H1 (cell line): Measurements from ENCODE around the gene BLCAP. TPM values are rescaled to one million over a fixed set of nuclear protein-coding genes. Genes with fewer than 3 reads are reported as not detected.

Experiments used
- CTCF ChIA-PET: fragments of 300-600 bp; sonication (Branson Sonifier 250); formaldehyde crosslinking; loops from one replicate; lab custom pipeline; 2021; ENCODE audit not compliant: partially characterized antibody; lab: Charles Lee
- POLR2A ChIA-PET: fragments of 300-600 bp; sonication (Branson Sonifier 250); formaldehyde crosslinking; loops from one replicate; lab custom pipeline; 2021; ENCODE audit warnings: inconsistent platforms; ENCODE audit not compliant: partially characterized antibody; lab: Charles Lee
- DNase-seq, 2 experiments: peaks; one replicate each; pipeline versions ENCODE4 v3.0.0 to v3.0.0-alpha.2; 2010 to 2022; ENCODE audit warnings: low spot score in 2 of 2, low read depth in 1 of 2, mixed read lengths in 1 of 2
- FAIRE-seq: peaks from 2 replicates; lab custom pipeline; 2011; peaks lifted over from hg19 to GRCh38; lab: Jason Lieb, UNC
- H2AFZ ChIP-seq: 2 replicates; pipeline ENCODE4 v1.8.1; 2012; ENCODE audit warnings: low read length, inconsistent platforms
- H2AK5ac ChIP-seq: 2 replicates; pipeline ENCODE4 v1.6.1; 2013; ENCODE audit warnings: low read depth, low read length
- H2BK120ac ChIP-seq: replicated peaks from 2 replicates; pipeline ENCODE3; 2013; ENCODE audit warnings: low read depth, low read length, inconsistent platforms
- H2BK12ac ChIP-seq: 2 replicates; pipeline ENCODE4 v1.6.1; 2013; ENCODE audit warnings: low read depth, low read length
- H2BK15ac ChIP-seq: 2 replicates; pipeline ENCODE4 v1.6.1; 2013; ENCODE audit warnings: low read length
- H2BK20ac ChIP-seq: 2 replicates; pipeline ENCODE4 v1.6.1; 2013; ENCODE audit warnings: low read length
- H2BK5ac ChIP-seq: 2 replicates; pipeline ENCODE4 v1.6.1; 2013; ENCODE audit warnings: low read depth, low read length
- H3K14ac ChIP-seq: 2 replicates; pipeline ENCODE4 v1.6.1; 2013; ENCODE audit warnings: inconsistent platforms; ENCODE audit not compliant: insufficient read length
- H3K18ac ChIP-seq: 2 replicates; pipeline ENCODE4 v1.6.1; 2013; ENCODE audit warnings: low read length; ENCODE audit errors: extremely low read depth
- H3K23ac ChIP-seq: 2 replicates; pipeline ENCODE4 v1.6.1; 2013; ENCODE audit warnings: inconsistent platforms; ENCODE audit not compliant: insufficient read length
- H3K23me2 ChIP-seq: 2 replicates; pipeline ENCODE4 v1.6.1; 2013; ENCODE audit warnings: low read depth, low read length
- H3K27ac ChIP-seq: 2 replicates; pipeline ENCODE4 v1.6.1; 2011; ENCODE audit warnings: low read depth, low read length, inconsistent platforms
- H3K27me3 ChIP-seq, 4 experiments: replicated peaks in 1 of 4; 1 replicate in 1 of 4; 2 replicates in 3 of 4; pipeline versions ENCODE4 v1.6.1 to v1.8.1; 2011 to 2013; ENCODE audit warnings: low read length in 3 of 4, mild to moderate bottlenecking in 3 of 4, inconsistent platforms in 2 of 4, mixed read lengths in 2 of 4, moderate library complexity in 1 of 4; ENCODE audit not compliant: control insufficient read depth in 3 of 4, insufficient read depth in 3 of 4; ENCODE audit errors: extremely low read depth in 1 of 4
- H3K36me3 ChIP-seq, 4 experiments: 2 replicates each; pipeline versions ENCODE4 v1.6.1 to v1.8.1; 2011 to 2013; ENCODE audit warnings: mild to moderate bottlenecking in 4 of 4, low read length in 3 of 4, moderate library complexity in 2 of 4, control low read depth in 1 of 4, inconsistent platforms in 1 of 4; ENCODE audit not compliant: insufficient read depth in 4 of 4, control insufficient read depth in 2 of 4
- H3K4ac ChIP-seq: replicated peaks from 2 replicates; pipeline ENCODE3; 2013; ENCODE audit warnings: low read length, low read depth, mixed read lengths, inconsistent platforms; ENCODE audit not compliant: insufficient read length
- H3K4me1 ChIP-seq, 4 experiments: replicated peaks in 1 of 4; 1 replicate in 1 of 4; 2 replicates in 3 of 4; pipeline versions ENCODE4 v1.6.1 to v1.8.1; 2011 to 2013; ENCODE audit warnings: low read length in 3 of 4, inconsistent platforms in 2 of 4, mixed read lengths in 1 of 4; ENCODE audit not compliant: insufficient read depth in 4 of 4, control insufficient read depth in 3 of 4
- H3K4me2 ChIP-seq, 2 experiments: 2 replicates each; pipeline versions ENCODE4 v1.6.1 to v1.8.1; 2011 to 2013; ENCODE audit warnings: low read depth in 2 of 2, low read length in 2 of 2, control low read depth in 1 of 2, inconsistent platforms in 1 of 2, mild to moderate bottlenecking in 1 of 2; ENCODE audit not compliant: insufficient read depth in 1 of 2
- H3K4me3 ChIP-seq, 4 experiments: fragments of 200-600, 300-600 bp in 1 of 4; sonication (generic), shearing (Covaris generic), sonication (Bioruptor Twin) in 1 of 4; 2 replicates each; pipeline versions ENCODE4 v1.5.1 to v1.8.1; 2011 to 2016; ENCODE audit warnings: low read length in 4 of 4, low read depth in 3 of 4, control low read depth in 2 of 4, inconsistent platforms in 2 of 4, mild to moderate bottlenecking in 2 of 4, mixed read lengths in 1 of 4, moderate library complexity in 1 of 4; ENCODE audit not compliant: insufficient read depth in 2 of 4; ENCODE audit errors: extremely low read depth in 1 of 4
- H3K56ac ChIP-seq: replicated peaks from 2 replicates; pipeline ENCODE3; 2013; ENCODE audit warnings: low read depth, mild to moderate bottlenecking, mixed read lengths, low read length, inconsistent platforms; ENCODE audit not compliant: insufficient read length
- H3K79me1 ChIP-seq: 2 replicates; pipeline ENCODE4 v1.6.1; 2013; ENCODE audit warnings: low read depth, low read length, control low read depth
- H3K79me2 ChIP-seq, 2 experiments: 2 replicates each; pipeline versions ENCODE4 v1.6.1 to v1.8.1; 2012 to 2013; ENCODE audit warnings: low read length in 2 of 2, mild to moderate bottlenecking in 2 of 2, inconsistent platforms in 1 of 2; ENCODE audit not compliant: insufficient read depth in 2 of 2, control insufficient read depth in 1 of 2
- H3K9ac ChIP-seq, 4 experiments: replicated peaks in 1 of 4; 1 replicate in 1 of 4; 2 replicates in 3 of 4; pipeline versions ENCODE4 v1.6.1 to v1.8.1; 2011 to 2013; ENCODE audit warnings: low read depth in 3 of 4, low read length in 3 of 4, control low read depth in 2 of 4, mild to moderate bottlenecking in 2 of 4, moderate library complexity in 2 of 4, inconsistent platforms in 1 of 4; ENCODE audit errors: extremely low read depth in 1 of 4
- H3K9me3 ChIP-seq, 2 experiments: 2 replicates each; pipeline versions ENCODE4 v1.6.1 to v1.8.1; 2012 to 2013; ENCODE audit warnings: mild to moderate bottlenecking in 2 of 2, moderate library complexity in 2 of 2, control low read depth in 1 of 2, inconsistent platforms in 1 of 2, low read depth in 1 of 2, low read length in 1 of 2, mixed read lengths in 1 of 2; ENCODE audit not compliant: insufficient read depth in 2 of 2
- H4K20me1 ChIP-seq, 2 experiments: replicated peaks in 1 of 2; 2 replicates each; pipeline versions ENCODE3 to v1.8.1; 2011 to 2013; ENCODE audit warnings: inconsistent platforms in 2 of 2, low read length in 2 of 2, mild to moderate bottlenecking in 1 of 2; ENCODE audit not compliant: insufficient read depth in 2 of 2, control insufficient read depth in 1 of 2
- H4K5ac ChIP-seq: 2 replicates; pipeline ENCODE4 v1.6.1; 2013; ENCODE audit warnings: low read length, low read depth, mixed read lengths, inconsistent platforms; ENCODE audit not compliant: insufficient read length
- H4K8ac ChIP-seq: 2 replicates; pipeline ENCODE4 v1.8.0; 2013; ENCODE audit warnings: mild to moderate bottlenecking, moderate library complexity, low read length, inconsistent platforms; ENCODE audit not compliant: insufficient read depth; ENCODE audit errors: extremely low read depth
- H4K91ac ChIP-seq: replicated peaks from 2 replicates; pipeline ENCODE3; 2013; ENCODE audit warnings: low read length, mixed read lengths, inconsistent platforms; ENCODE audit not compliant: insufficient read length
- CBX8 ChIP-seq: fragments of 300-800, 300-1000 bp; sonication (generic); IDR thresholded peaks from 2 replicates; pipeline ENCODE4 v1.7.1; 2016; ENCODE audit warnings: low read depth, low read length, borderline replicate concordance
- WGBS, 2 experiments: shearing (Covaris generic) in 1 of 2; methylation state at CpG; one replicate each; pipeline versions ENCODE4 v1.1.6 to v1.1.7; 2013 to 2015; ENCODE audit warnings: low lambda C conversion rate in 2 of 2, mixed read lengths in 2 of 2, inconsistent platforms in 1 of 2, low coverage in 1 of 2, missing lambda C conversion rate in 1 of 2; ENCODE audit not compliant: insufficient replicate concordance in 2 of 2, insufficient coverage in 1 of 2, insufficient read length in 1 of 2; ENCODE audit errors: extremely low coverage in 1 of 2, missing lambda C conversion rate in 1 of 2; 5-methylcytosine and 5-hydroxymethylcytosine counted together
- polyA plus RNA-seq, 7 experiments: library from polyadenylated mRNA; depleted of rRNA in 3 of 7; stranded (reverse) in 5 of 7; unstranded in 2 of 7; fragments of >200 nt in 5 of 7; fragments of 200-250 nt in 2 of 7; gene quantifications; 1 replicate in 5 of 7; 2 replicates in 1 of 7; 4 replicates in 1 of 7; pipeline versions ENCODE4 v1.2.1 to v1.2.3, GENCODE V29; 2011 to 2013; ENCODE audit warnings: missing spikeins in 2 of 7, mixed read lengths in 2 of 7
- total RNA-seq: library from RNA; stranded (reverse); fragmentation: NEBNext Ultra II Directional; extraction: Animal tissue kit (Norgen Biotek cat#: 25700); gene quantifications from 2 replicates; pipeline ENCODE4 v1.2.1, GENCODE V29; 2021

Gene BLCAP
- total and polyA plus RNA-seq, 2 of the 8 experiments (the other 6 are each of a cell fraction or from before 2014, with no cell fraction given): 60.3 to 72.2 TPM

DNA sequence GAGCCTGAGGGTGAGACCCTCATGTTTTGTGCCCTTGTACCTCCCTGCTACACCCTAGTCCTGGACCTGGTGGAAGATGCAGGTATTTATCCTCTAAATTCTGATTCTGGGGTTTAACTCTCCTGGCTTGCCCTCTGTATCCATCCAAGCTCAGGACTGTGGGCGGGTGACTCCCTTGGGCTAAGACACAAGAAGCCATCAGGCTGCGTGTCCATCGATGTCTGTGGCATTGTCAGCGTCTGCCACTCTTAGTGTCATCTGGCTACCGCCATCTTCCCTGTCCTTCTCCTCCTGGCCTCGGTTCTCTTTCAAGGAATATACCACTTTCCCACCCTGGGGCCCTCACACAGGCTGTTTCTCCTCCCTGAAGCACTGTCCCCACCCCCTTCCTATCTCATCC, 28.9 kb upstream of the BLCAP start:
- Histone ChIP-seq H3K9ac (no peak overlapping the region), H3K9me3 (no peaks in the 10 kb centered on the region), H3K27ac (no peak overlapping the region), H3K23ac (no peak overlapping the region), H2BK5ac (no peak overlapping the region), H3K36me3 (no peaks in the 10 kb centered on the region), H3K79me2 (no peaks in the 10 kb centered on the region), H3K27me3 (no peaks in the 10 kb centered on the region), H4K20me1 (no peaks in the 10 kb centered on the region), H2BK12ac (no peak overlapping the region), H2BK120ac (no peak overlapping the region), H3K4me2 (no peak overlapping the region), H3K23me2 (no peaks in the 10 kb centered on the region; the same call in 1 of the 2 replicates), H4K8ac (no peak overlapping the region), H2BK20ac (no peak overlapping the region), H3K4ac (no peak overlapping the region), H3K4me3 (no peak overlapping the region), H3K14ac (no peak overlapping the region), H2BK15ac (no peak overlapping the region), H3K18ac (no peak overlapping the region), H2AK5ac (no peak overlapping the region), H2AFZ (no peak overlapping the region), H4K5ac (no peak overlapping the region), H3K79me1 (no peaks in the 10 kb centered on the region), H3K56ac (no peak overlapping the region), H3K4me1 (no peaks in the 10 kb centered on the region; a peak in 1 of 7 replicates), H4K91ac (no peak overlapping the region)
- 85% methylated on average over 6 of the region's 6 CpGs; no CpG with 5 or more reads in 1 of the 2 experiments for WGBS, 2 experiments
- FAIRE-seq: no peak
- no peak for DNase-seq
- POLR2A ChIA-PET: no interaction called here
- CTCF ChIA-PET: interaction anchor here (3.0 kb wide), 1 partner anchor 8 kb away, joined by 21 read pairs; no protein-coding TSS in a partner anchor
- TF ChIP-seq CBX8: no peak
